Left lung (tissue), 10 donors: ENCODE measurements around the gene CFAP47. TPM values are rescaled to one million over a fixed set of nuclear protein-coding genes. Genes with fewer than 3 reads are reported as not detected.

ENCODE experiments used
- ATAC-seq: fragments of 200-7000 bp; cut with Tn5 transposase; one replicate; pipeline ENCODE4 v1.9.1; 2020; ENCODE audit warnings: moderate library complexity
- DNase-seq, 4 donors: peaks; one replicate each; pipeline ENCODE4 v3.0.0-alpha.2; 2013 to 2020
- H3K27ac ChIP-seq, 2 donors: fragments of 200-600 bp; sonication (generic) in 1 of 2; one replicate each; pipeline versions ENCODE4 v1.5.0 to v1.8.0; 2020 to 2021
- H3K27me3 ChIP-seq, 2 donors: fragments of 200-600 bp; sonication (generic) in 1 of 2; one replicate each; pipeline versions ENCODE4 v1.5.0 to v1.8.0; 2020 to 2021
- H3K36me3 ChIP-seq, 2 donors: fragments of 200-600 bp; sonication (generic) in 1 of 2; one replicate each; pipeline versions ENCODE4 v1.5.0 to v1.8.0; 2020 to 2021
- H3K4me1 ChIP-seq, 2 donors: fragments of 200-600 bp; one replicate each; pipeline ENCODE4 v1.8.0; 2021
- H3K4me3 ChIP-seq, 2 donors: fragments of 200-600 bp; sonication (generic) in 1 of 2; one replicate each; pipeline versions ENCODE4 v1.5.0 to v1.8.0; 2020 to 2021; ENCODE audit warnings: mild to moderate bottlenecking in 1 of 2
- H3K9me3 ChIP-seq, 2 donors: fragments of 200-600 bp; sonication (generic) in 1 of 2; one replicate each; pipeline versions ENCODE4 v1.5.0 to v1.8.0; 2020 to 2021
- CTCF ChIP-seq, 2 donors: fragments of 200-600 bp; sonication (generic) in 1 of 2; IDR thresholded peaks; one replicate each; pipeline versions ENCODE4 v1.5.0 to v1.8.0; 2021; ENCODE audit warnings: antibody characterized with exemption in 2 of 2
- intact Hi-C, 2 donors: fragments of 100-400 bp; cut with DNase I; formaldehyde crosslinking; loops; one replicate each; pipeline versions ENCODE4 v1.11.2 to v1.14.2; 2022
- polyA plus RNA-seq, 6 donors: library from polyadenylated mRNA; unstranded; fragments of 120-200 nt; gene quantifications; one replicate each; pipeline ENCODE4 v1.2.1, GENCODE V29; 2013; ENCODE audit not compliant: insufficient read length in 6 of 6
- total RNA-seq, 2 donors: library from RNA; stranded (reverse); fragmentation: NEBNext Ultra II Directional; extraction: Animal tissue kit (Norgen Biotek cat#: 25700); gene quantifications; one replicate each; pipeline ENCODE4 v1.2.1, GENCODE V29; 2021
- donor health status: DM: no; HTN: yes; CAD: no.
- donor health status: DM: no; HTN: no; CAD: no.

The CFAP47 gene
- total and polyA plus RNA-seq, 8 donors: 0.26 to 5.3 (median 1.7) TPM

- H3K27ac ChIP-seq: no peak overlapping the region
- no peak for DNase-seq
- H3K9me3 ChIP-seq: no peaks in the 10 kb centered on the region
- intact Hi-C loops: no loop called here
- no peaks in the 10 kb centered on the region for H3K4me1 ChIP-seq
- ATAC-seq: no peak
- no peak for TF ChIP-seq CTCF (IDR thresholded peaks at IDR 0.05)
- no peaks in the 10 kb centered on the region for H3K36me3 ChIP-seq
- no peaks in the 10 kb centered on the region for H3K27me3 ChIP-seq
- H3K4me3 ChIP-seq: no peak overlapping the region
These were observed 464.0 kb downstream of the CFAP47 start for GRCh38 chrX:36383495-36383894.

DNA sequence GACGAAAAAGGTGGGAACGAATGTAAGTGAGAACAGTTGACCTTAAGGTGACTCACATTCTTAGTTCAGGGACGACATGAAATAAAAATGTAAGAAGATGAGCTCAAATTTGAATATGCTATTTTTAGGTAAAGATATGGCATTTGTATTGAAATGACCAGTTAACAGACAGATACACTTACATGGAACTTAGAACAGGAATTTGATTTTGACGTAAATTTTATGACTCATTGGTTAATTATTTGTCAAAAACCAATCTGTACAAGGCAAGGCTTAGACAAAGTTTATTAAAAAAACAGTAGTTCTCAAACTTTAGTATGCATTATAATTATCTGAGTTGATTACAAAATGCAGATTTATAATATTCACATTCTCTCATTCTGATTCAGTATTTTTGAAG lies 469.4 kb downstream of the CFAP47 start:
- no peak for DNase-seq
- H3K9me3 ChIP-seq: no peaks in the 10 kb centered on the region
- H3K4me1 ChIP-seq: no peaks in the 10 kb centered on the region
- H3K36me3 ChIP-seq: no peaks in the 10 kb centered on the region
- no peak overlapping the region for H3K27ac ChIP-seq
- no peaks in the 10 kb centered on the region for H3K27me3 ChIP-seq
- intact Hi-C loops: no loop called here
- no peak for TF ChIP-seq CTCF (IDR thresholded peaks at IDR 0.05)
- no peak for ATAC-seq
- no peak overlapping the region for H3K4me3 ChIP-seq

DNA sequence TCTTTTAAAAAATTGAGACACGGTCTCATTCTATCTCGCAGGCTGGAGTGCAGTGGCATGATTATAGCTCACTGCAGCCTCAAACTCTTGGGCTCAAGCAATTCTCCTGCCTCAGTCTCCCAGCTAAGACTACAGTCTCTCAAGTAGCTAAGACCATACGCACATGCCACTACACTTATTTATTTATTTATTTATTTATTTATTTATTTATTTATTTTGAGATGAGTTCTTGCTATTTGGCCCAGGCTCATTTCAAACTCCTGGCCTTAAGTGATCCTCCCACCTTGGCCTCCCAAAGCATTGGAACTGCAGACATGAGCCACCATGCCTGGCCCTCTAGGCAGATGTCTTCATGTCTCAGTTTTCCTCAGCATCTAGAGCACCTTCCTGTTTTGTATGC lies 482.2 kb downstream of the CFAP47 start:
- TF ChIP-seq CTCF (IDR thresholded peaks at IDR 0.05): no peak
- no peaks in the 10 kb centered on the region for H3K9me3 ChIP-seq
- no peaks in the 10 kb centered on the region for H3K36me3 ChIP-seq
- intact Hi-C loops: no loop called here
- no peak overlapping the region for H3K27ac ChIP-seq
- no peak for DNase-seq
- no peaks in the 10 kb centered on the region for H3K27me3 ChIP-seq
- H3K4me3 ChIP-seq: no peak overlapping the region
- H3K4me1 ChIP-seq: no peaks in the 10 kb centered on the region
- no peak for ATAC-seq

GRCh38 chrX:36407836-36408235 lies 488.3 kb downstream of the CFAP47 start:
- intact Hi-C loops: no loop called here
- Histone ChIP-seq H3K27me3 (no peaks in the 10 kb centered on the region), H3K4me3 (no peak overlapping the region), H3K4me1 (no peaks in the 10 kb centered on the region), H3K36me3 (no peaks in the 10 kb centered on the region), H3K27ac (no peak overlapping the region), H3K9me3 (no peaks in the 10 kb centered on the region)
- DNase-seq (peak in 3 of 4 donors; percentile 15 to 40 (median 17)), ATAC-seq (no peak)
- no peak for TF ChIP-seq CTCF (IDR thresholded peaks at IDR 0.05)

- intact Hi-C loops: no loop called here
- TF ChIP-seq CTCF (IDR thresholded peaks at IDR 0.05): no peak
- ATAC-seq: no peak
- H3K4me1 ChIP-seq: no peaks in the 10 kb centered on the region
- no peak for DNase-seq
- H3K27me3 ChIP-seq: no peaks in the 10 kb centered on the region
- no peaks in the 10 kb centered on the region for H3K9me3 ChIP-seq
- H3K4me3 ChIP-seq: no peak overlapping the region
- H3K27ac ChIP-seq: no peak overlapping the region
- H3K36me3 ChIP-seq: no peaks in the 10 kb centered on the region
These were observed 494.5 kb downstream of the CFAP47 start for GRCh38 chrX:36414056-36414455.
